Stimulated activated CD4-positive, alpha-beta T cell treated with anti-CD3 and anti-CD28 coated beads, TNF-alpha, amount 100 ng/mL, for 24 hours (primary cell): Measurements from ENCODE around the gene ZNF473.
"Not testable (repeated sequence)": the region's sequence is repeated elsewhere in the genome, so short reads cannot be mapped to it uniquely, and the experiment has no call there.

Experiments used
- DNase-seq, 3 experiments: peaks; one replicate each; pipeline ENCODE4 v3.0.0-alpha.2; 2020; ENCODE audit warnings: low read depth in 3 of 3

ZNF473 gene

DNA sequence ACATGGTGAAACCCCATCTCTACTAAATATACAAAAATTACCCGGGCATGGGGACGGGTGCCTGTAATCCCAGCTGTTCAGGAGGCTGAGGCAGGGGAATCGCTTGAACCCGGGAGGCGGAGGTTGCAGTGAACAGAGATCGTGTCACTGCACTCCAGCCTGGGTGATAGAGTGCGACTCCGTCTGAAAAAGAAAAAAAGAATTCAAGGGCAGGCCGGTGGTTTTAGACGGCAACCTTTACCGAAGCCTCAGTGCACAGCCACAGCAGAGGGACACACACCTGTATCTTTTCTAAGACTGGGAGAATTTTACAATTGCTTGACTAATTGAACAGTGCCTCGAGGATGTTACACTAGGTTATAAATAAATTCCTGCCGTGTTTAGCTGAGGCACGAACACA, 73.9 kb downstream of the ZNF473 start:
- not testable (repeated sequence) for DNase-seq

DNA sequence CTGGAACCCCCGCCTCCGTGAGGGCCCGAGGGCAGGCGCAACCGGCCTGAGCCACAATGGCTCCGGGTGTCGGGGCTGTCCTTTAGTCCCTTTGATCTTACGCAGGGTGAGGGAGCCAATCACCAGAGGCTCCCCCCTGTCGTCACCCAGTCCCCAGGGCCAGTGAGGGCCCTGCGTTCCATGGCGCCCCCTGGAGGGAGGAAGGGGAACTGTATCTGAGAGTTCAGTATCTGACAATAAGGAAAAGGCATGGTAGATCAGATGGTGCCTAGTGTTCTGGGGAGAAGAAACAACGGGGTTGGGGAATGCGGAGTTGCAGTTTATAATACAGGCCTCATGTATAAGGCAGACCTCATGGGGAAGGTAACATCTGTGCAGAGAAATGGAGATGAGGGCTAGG, 75.1 kb downstream of the ZNF473 start:
- DNase-seq = not testable (repeated sequence)
